RPMI7951 (cell line): Measurements from ENCODE around the gene RALGAPA1. TPM values are rescaled to one million over a fixed set of nuclear protein-coding genes. Genes with fewer than 3 reads are reported as not detected.
A peak's percentile ranks its signal among the peaks of the same experiment; 100 is the strongest.
"Not testable (repeated sequence)": the region's sequence is repeated elsewhere in the genome, so short reads cannot be mapped to it uniquely, and the experiment has no call there.

ENCODE experiments used
- DNase-seq: peaks from one replicate; pipeline ENCODE4 v3.0.0-alpha.2; 2012; ENCODE audit warnings: low read depth
- total RNA-seq: library from RNA; depleted of rRNA; stranded (reverse); fragments of >200 nt; shearing (Covaris generic); gene quantifications from 2 replicates; pipeline ENCODE4 v1.2.3, GENCODE V29; 2014

RALGAPA1 gene
- total RNA-seq, 1 experiment from 2014 or later = 16.0 TPM

- peak; percentile 9 for DNase-seq
Observed at GRCh38 chr14:35628989-35629388, 180.1 kb downstream of the RALGAPA1 start.

- not testable (repeated sequence) for DNase-seq
Observed at GRCh38 chr14:35626947-35627346, 182.1 kb downstream of the RALGAPA1 start.

DNA sequence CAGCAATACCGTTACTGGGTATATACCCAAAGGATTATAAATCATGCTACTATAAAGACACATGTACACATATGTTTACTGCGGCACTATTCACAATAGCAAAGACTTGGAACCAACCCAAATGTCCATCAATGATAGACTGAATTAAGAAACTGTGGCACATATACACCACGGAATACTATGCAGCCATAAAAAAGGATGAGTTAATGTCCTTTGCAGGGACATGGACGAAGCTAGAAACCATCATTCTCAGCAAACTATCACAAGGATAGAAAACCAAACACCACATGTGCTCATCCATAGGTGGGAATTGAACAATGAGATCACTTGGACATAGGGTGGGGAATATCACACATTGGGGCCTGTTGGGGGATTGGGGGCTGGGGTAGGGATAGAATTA lies 187.1 kb downstream of the RALGAPA1 start:
- DNase-seq = not testable (repeated sequence)

- not testable (repeated sequence) for DNase-seq
Observed at GRCh38 chr14:35619998-35620397, 189.1 kb downstream of the RALGAPA1 start.

DNA sequence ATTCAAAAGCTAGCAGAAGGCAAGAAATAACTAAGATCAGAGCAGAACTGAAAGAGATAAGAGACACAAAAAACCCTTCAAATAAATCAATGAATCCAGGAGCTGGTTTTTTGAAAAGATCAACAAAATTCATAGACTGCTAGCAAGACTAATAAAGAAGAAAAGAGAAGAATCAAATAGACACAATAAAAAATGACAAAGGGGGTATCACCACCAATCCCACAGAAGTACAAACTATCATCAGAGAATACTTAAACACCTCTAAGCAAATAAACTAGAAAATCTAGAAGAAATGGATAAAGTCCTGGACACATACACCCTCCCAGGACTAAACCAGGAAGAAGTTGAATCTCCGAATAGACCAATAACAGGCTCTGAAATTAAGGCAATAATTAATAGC lies 189.6 kb downstream of the RALGAPA1 start:
- not testable (repeated sequence) for DNase-seq

- no peak for DNase-seq
Observed at GRCh38 chr14:35617500-35617899, 191.6 kb downstream of the RALGAPA1 start.

DNA sequence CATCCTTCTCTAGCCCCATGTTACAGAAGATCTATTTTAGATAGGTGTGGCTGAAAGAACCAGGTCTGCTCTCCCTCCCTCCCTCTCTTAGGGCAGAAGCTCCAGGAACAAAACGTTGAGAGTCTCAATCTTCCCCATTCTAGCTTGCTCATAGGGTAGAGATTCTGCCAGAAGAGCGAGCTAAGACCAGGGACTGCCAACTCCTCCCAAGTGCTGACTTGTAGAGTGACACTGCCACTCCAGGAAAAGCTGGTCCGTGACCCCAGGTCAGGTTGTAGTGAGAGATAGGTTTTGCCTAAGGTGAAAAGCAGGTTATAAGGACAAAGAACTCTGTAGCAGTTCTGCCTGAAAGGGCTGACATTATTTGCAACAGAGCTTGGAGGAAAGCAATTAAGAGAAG lies 201.7 kb downstream of the RALGAPA1 start:
- DNase-seq = no peak

- DNase-seq = no peak
Observed at GRCh38 chr14:35600253-35600652, 208.8 kb downstream of the RALGAPA1 start.

DNA sequence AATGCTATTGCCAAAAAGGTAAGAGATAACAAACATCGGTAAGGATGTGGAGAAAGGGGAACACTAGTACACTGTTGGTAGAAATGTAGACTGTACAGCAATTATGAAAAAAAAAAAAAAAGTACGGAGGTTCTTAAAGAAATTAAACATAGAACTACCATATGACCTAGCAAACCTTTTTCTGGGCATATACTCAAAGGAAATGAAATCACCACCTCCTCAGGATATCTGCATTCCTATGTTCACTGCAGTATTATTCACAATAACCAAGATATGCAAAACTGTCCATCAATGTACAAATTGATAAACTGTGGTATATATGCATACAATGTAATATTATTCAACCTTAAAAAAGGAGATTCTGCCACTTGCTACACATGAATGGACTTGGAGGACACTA lies 214.5 kb downstream of the RALGAPA1 start:
- DNase-seq = no peak

GRCh38 chr14:35587373-35587772 lies 221.7 kb downstream of the RALGAPA1 start:
- not testable (repeated sequence) for DNase-seq

GRCh38 chr14:35578639-35579038 lies 230.5 kb downstream of the RALGAPA1 start:
- DNase-seq = no peak

GRCh38 chr14:35578135-35578534 lies 231.0 kb downstream of the RALGAPA1 start:
- no peak for DNase-seq

DNA sequence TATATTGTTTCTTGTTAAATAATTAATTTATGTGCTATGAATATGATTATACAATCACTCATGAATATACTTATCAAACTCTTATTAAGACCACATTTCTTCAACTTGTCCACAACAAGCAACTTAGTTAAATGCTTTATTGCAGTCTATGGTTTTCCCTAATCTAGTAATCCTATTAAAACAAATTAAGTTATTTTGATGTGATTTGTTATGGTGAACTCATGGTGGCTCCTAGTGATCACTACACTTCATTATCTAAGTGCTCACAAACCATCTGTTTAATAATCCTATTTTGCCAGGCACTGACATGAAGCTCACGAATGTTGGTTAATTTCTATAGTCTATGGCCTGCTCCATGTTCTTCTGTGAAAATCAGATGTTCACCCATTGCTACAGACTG lies 232.2 kb downstream of the RALGAPA1 start:
- no peak for DNase-seq

DNA sequence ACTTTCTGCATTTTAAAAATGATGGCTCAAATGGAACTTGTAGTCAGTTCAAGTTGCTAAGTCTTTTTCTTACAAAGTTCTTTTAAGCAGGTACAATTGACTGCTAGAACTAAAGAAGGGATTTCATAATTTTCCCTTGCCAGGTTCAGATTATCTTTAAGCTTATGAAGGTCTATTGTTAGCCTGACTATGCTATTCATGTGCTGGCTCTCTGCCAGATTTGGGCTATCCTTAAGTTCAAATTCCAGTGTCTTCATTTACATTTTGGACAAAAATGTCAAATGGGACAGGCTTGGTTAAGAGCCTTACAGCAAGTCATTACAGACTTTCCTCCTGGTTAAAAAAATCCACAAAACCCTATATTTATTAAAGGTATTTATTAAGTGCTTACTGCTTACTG lies 232.8 kb downstream of the RALGAPA1 start:
- DNase-seq = no peak

DNA sequence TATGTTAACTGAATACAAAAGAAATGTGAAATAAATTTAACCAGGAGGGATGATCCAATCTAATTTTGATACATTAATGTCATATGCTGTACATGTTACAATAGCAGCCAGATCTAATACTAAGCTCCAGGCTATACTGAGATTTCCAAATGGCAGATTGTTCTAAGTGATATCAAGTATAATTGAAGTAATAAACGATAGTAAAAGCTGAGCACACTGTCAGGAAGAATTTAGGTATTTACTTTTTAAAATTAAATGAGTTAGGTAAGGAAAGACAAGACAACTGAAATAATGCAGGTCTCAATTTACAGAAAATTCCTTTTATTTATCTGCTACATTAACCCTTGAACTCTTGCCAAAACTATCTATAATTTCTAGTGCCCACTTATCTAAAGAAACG lies 235.2 kb downstream of the RALGAPA1 start:
- no peak for DNase-seq

- DNase-seq = no peak
Observed at GRCh38 chr14:35571598-35571997, 237.5 kb downstream of the RALGAPA1 start.

- DNase-seq = no peak
Observed at GRCh38 chr14:35565871-35566464, 243.1 kb downstream of the RALGAPA1 start.

DNA sequence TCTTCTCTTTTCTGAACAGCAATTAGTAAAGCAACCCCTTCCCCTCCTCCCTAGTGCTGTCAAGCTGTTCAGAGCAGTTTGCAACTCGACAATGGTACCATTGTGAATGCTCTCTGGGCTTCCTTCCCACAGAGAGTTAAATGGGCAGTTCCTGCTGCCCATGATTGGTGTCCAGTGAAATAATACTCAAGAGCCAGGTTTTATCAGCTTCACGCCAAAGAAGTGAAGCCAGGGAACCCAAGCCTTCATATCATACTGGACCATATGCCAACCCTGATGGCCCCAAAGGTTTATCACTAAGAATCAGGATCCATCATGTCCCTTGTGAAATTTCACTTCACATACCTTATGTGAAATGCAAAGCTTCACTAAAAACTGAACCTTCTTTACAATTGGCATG lies 250.4 kb downstream of the RALGAPA1 start:
- no peak for DNase-seq

DNA sequence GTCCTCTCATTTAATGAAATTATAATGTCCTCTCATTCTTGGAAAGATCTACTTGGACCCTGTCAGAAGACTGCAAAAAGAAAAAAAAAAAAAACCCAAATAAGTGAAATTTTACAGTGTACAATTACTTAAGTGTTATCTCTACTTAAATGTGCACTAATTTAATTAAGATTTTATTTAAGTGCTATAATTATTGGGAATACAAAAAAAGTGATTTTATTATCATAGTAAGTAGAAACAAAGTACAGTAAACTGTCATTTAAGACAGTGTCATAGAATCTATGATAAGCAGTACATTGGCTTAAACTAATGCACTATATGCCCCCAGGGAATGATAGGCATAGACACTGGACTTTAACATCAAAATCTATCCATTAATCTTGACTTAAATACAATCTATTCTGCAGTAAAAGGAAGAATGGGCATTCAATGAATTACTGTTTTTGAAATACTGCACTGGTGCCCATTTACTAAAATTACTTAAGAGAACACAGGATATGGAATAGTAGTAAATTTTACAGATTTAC lies 251.8 kb downstream of the RALGAPA1 start:
- no peak for DNase-seq

DNA sequence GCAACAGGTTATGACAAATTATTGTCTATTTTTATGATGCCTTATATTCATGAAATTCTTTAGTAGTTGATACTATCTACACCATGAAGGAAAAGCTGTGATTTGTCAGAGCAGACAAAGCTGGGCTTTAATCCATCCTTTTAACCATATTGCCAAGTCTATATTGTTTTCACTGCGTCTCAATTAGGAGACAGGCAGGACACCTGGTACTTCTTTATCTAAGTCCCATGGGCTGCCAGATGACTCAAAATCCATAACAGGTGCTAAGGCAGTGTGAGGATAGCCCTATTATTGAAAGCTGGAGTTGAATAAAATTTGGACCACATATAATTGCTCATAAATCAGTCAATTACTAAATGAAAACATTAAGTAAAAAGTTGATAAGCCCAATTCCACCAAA lies 252.5 kb downstream of the RALGAPA1 start:
- no peak for DNase-seq

- peak; percentile 6 for DNase-seq
Observed at GRCh38 chr14:35553808-35554207, 255.3 kb downstream of the RALGAPA1 start.

GRCh38 chr14:35551081-35551480 lies 258.0 kb downstream of the RALGAPA1 start:
- no peak for DNase-seq

DNA sequence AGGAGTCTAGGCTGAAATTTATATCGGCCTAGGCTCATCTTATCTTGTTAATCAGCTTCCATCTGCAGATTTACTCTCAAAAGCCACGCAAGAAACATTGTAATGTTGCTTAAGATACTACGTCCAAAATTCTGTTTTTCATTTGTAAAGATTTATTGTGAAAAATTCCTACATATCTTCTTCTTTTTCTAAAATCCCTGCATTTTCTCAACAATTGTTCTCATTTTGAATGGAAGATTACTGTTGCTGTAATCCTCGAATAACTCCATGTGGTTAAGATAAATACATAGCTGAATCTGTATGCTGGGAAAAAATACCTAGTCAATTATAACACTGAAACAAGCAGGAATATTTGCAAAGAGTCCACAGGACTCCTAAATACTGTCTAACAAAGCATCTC lies 259.5 kb downstream of the RALGAPA1 start:
- DNase-seq = no peak

- DNase-seq = no peak
Observed at GRCh38 chr14:35543006-35543405, 266.1 kb downstream of the RALGAPA1 start.
